ENCODE measurements around the gene ARCN1. TPM values are rescaled to one million over a fixed set of nuclear protein-coding genes. Genes with fewer than 3 reads are reported as not detected.

The ARCN1 gene
- total RNA-seq, 2 donors from 2014 or later: 170 to 180 TPM

DNA sequence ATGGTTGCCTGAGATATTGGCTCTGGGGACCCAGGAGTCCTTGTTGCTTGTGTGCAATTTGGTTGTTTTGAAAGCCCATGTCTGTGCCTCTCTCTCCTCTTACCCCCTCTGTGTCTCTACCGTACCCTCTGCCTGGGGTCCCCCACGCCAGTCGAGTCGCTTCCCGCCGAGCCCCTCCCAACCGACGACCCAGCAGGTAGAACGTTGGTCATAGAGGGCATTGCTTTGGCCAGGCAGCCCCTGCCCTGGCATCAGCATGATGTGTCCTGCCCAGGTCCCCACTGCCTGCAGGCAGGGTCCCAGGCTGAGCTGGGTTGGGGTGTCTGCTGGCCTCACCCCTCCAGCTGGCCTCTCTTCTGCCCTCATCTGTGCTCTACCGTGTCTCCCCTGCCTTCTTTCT lies 72.3 kb downstream of the ARCN1 start:
- Mint-ChIP-seq H3K9me3 (no peaks in the 10 kb centered on the region), H3K4me3 (no peak overlapping the region), H3K27me3 (ENCODE audit: low read depth) (no peaks in the 10 kb centered on the region), H3K4me1 (ENCODE audit: low read depth) (peaks cover 5% of the 10 kb centered on the region), H3K36me3 (ENCODE audit: insufficient read depth in 2 of 2) (no peaks in the 10 kb centered on the region), H3K27ac (no peak overlapping the region)
- ATAC-seq (replicated peaks in 1 of 2): no peak
- DNase-seq: no peak

- Mint-ChIP-seq H3K27ac (no peak overlapping the region), H3K4me3 (no peak overlapping the region), H3K36me3 (ENCODE audit: insufficient read depth in 2 of 2) (no peaks in the 10 kb centered on the region), H3K4me1 (ENCODE audit: low read depth) (peaks cover 5% of the 10 kb centered on the region), H3K9me3 (no peaks in the 10 kb centered on the region), H3K27me3 (ENCODE audit: low read depth) (no peaks in the 10 kb centered on the region)
- ATAC-seq (replicated peaks in 1 of 2) (no peak), DNase-seq (no peak)
Observed at GRCh38 chr11:118645066-118645715, 73.0 kb downstream of the ARCN1 start.

GRCh38 chr11:118646393-118646792 lies 74.2 kb downstream of the ARCN1 start:
- no peak for DNase-seq
- H3K36me3 Mint-ChIP-seq (ENCODE audit: insufficient read depth in 2 of 2): no peaks in the 10 kb centered on the region
- H3K9me3 Mint-ChIP-seq: no peaks in the 10 kb centered on the region
- no peak for ATAC-seq (replicated peaks in 1 of 2)
- no peak overlapping the region for H3K27ac Mint-ChIP-seq
- peaks cover 5% of the 10 kb centered on the region for H3K4me1 Mint-ChIP-seq (ENCODE audit: low read depth)
- no peaks in the 10 kb centered on the region for H3K27me3 Mint-ChIP-seq (ENCODE audit: low read depth)
- H3K4me3 Mint-ChIP-seq: no peak overlapping the region

- H3K27me3 Mint-ChIP-seq (ENCODE audit: low read depth): no peaks in the 10 kb centered on the region
- no peaks in the 10 kb centered on the region for H3K4me1 Mint-ChIP-seq (ENCODE audit: low read depth)
- no peaks in the 10 kb centered on the region for H3K9me3 Mint-ChIP-seq
- H3K27ac Mint-ChIP-seq: no peak overlapping the region
- no peak for DNase-seq
- H3K36me3 Mint-ChIP-seq (ENCODE audit: insufficient read depth in 2 of 2): no peaks in the 10 kb centered on the region
- no peak for ATAC-seq (replicated peaks in 1 of 2)
- H3K4me3 Mint-ChIP-seq: no peak overlapping the region
Observed at GRCh38 chr11:118648291-118648690, 76.1 kb downstream of the ARCN1 start.

DNA sequence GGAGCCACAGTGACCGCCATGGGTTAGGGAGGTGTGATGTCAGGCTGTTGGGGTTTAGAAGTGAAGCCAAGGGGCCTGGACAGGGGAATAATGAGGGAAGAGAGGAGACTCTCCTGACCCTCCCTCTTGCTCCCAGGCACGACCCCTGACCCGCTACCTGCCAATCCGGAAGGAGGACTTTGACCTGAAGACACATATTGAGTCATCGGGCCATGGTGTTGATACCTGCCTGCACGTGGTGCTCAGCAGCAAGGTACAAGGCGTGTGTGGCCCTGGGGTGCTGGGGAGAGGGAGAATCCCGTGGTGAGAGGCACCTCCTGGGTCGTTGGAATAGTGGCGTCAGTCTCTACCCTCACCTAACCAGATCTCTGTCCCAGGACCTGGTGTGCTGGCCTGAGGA lies 77.7 kb downstream of the ARCN1 start:
- no peaks in the 10 kb centered on the region for H3K27me3 Mint-ChIP-seq (ENCODE audit: low read depth)
- no peaks in the 10 kb centered on the region for H3K9me3 Mint-ChIP-seq
- no peaks in the 10 kb centered on the region for H3K36me3 Mint-ChIP-seq (ENCODE audit: insufficient read depth in 2 of 2)
- ATAC-seq (replicated peaks in 1 of 2) (no peak), DNase-seq (no peak)
- no peak overlapping the region for H3K4me3 Mint-ChIP-seq
- H3K27ac Mint-ChIP-seq: no peak overlapping the region
- H3K4me1 Mint-ChIP-seq (ENCODE audit: low read depth): no peaks in the 10 kb centered on the region

DNA sequence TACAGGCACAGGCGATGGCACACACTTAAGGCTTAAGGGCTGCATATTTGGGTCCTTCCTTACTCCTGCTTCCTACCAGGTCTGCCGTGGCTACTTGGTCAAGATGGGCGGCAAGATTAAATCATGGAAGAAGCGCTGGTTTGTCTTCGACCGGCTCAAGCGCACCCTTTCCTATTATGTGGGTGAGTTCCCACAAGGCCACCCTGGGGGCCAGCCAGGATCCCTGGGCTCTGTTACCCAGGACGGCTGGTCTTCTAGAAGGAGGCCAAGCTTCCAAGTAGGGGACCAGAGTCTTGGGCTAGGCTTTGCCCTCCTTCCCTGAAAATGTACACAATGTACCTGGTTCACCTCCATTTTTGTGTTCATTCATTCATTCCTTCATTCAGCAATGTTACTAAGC lies 78.2 kb downstream of the ARCN1 start:
- H3K27me3 Mint-ChIP-seq (ENCODE audit: low read depth): no peaks in the 10 kb centered on the region
- no peak for ATAC-seq (replicated peaks in 1 of 2)
- no peak overlapping the region for H3K27ac Mint-ChIP-seq
- no peaks in the 10 kb centered on the region for H3K4me1 Mint-ChIP-seq (ENCODE audit: low read depth)
- H3K4me3 Mint-ChIP-seq: no peak overlapping the region
- H3K9me3 Mint-ChIP-seq: no peaks in the 10 kb centered on the region
- no peak for DNase-seq
- no peaks in the 10 kb centered on the region for H3K36me3 Mint-ChIP-seq (ENCODE audit: insufficient read depth in 2 of 2)

GRCh38 chr11:118651820-118652219 lies 79.6 kb downstream of the ARCN1 start:
- Mint-ChIP-seq H3K36me3 (ENCODE audit: insufficient read depth in 2 of 2) (no peaks in the 10 kb centered on the region), H3K27me3 (ENCODE audit: low read depth) (no peaks in the 10 kb centered on the region), H3K4me3 (no peak overlapping the region), H3K4me1 (ENCODE audit: low read depth) (no peaks in the 10 kb centered on the region), H3K27ac (no peak overlapping the region), H3K9me3 (no peaks in the 10 kb centered on the region)
- DNase-seq (no peak), ATAC-seq (replicated peaks in 1 of 2) (no peak)

Other genes with a start within 250 kb of the ARCN1 start
- gene CD3D, start 229.7 kb upstream of the ARCN1 start, total RNA-seq: 100 to 1,000 TPM; 245 to 250 TPM
- gene CD3G, start 228.1 kb upstream of the ARCN1 start, total RNA-seq: 100 to 1,000 TPM; 125 to 128 TPM
- gene UBE4A, start 212.8 kb upstream of the ARCN1 start, total RNA-seq: 10 to 100 TPM; 45.6 to 46.0 TPM
- 100 to 1,000 TPM; 176 to 225 TPM for gene ATP5MG, start 170.8 kb upstream of the ARCN1 start, total RNA-seq
- gene KMT2A, start 135.9 kb upstream of the ARCN1 start, total RNA-seq: 100 to 1,000 TPM; 106 to 124 TPM
- gene TTC36, start 44.9 kb upstream of the ARCN1 start, total RNA-seq: 1 to 10 TPM in 1 of 2 donors, under 1 TPM in 1; 0.74 to 1.4 TPM
- gene TMEM25, start 41.2 kb upstream of the ARCN1 start, total RNA-seq: 10 to 100 TPM; 18.1 to 18.6 TPM
- gene IFT46, start 6.5 kb upstream of the ARCN1 start, total RNA-seq: 10 to 100 TPM; 20.7 to 32.3 TPM
- gene PHLDB1, start 35.2 kb downstream of the ARCN1 start, total RNA-seq: 1 to 10 TPM; 3.6 to 3.8 TPM
- gene TREH, start 107.2 kb downstream of the ARCN1 start, total RNA-seq: not detected
- gene DDX6, start 218.8 kb downstream of the ARCN1 start, total RNA-seq: 100 to 1,000 TPM; 239 to 256 TPM